Activated gamma-delta T cell (primary cell): Measurements from ENCODE around the gene MS4A15.

Source experiments
- DNase-seq: peaks from one replicate; lab custom pipeline; 2025; lab: John Stamatoyannopoulos, UW

The MS4A15 gene

GRCh38 chr11:60777572-60777971, 20.9 kb downstream of the MS4A15 start:
- DNase-seq = no peak

- no peak for DNase-seq
These were observed 23.4 kb downstream of the MS4A15 start for GRCh38 chr11:60780065-60780464.

- DNase-seq = no peak
These were observed 24.1 kb downstream of the MS4A15 start for GRCh38 chr11:60780774-60781173.

GRCh38 chr11:60781286-60781980, 24.8 kb downstream of the MS4A15 start:
- DNase-seq = no peak

GRCh38 chr11:60781981-60782316, 25.3 kb downstream of the MS4A15 start:
- no peak for DNase-seq

GRCh38 chr11:60782393-60783140, 25.9 kb downstream of the MS4A15 start:
- no peak for DNase-seq

GRCh38 chr11:60783141-60783484, 26.4 kb downstream of the MS4A15 start:
- DNase-seq = no peak

GRCh38 chr11:60783911-60784310, 27.2 kb downstream of the MS4A15 start:
- no peak for DNase-seq

- no peak for DNase-seq
These were observed 28.5 kb downstream of the MS4A15 start, which contains the start of gene MS4A10 for GRCh38 chr11:60785136-60785535. Gene MS4A10 (plus strand): TSS chr11:60785333. CDS start chr11:60790336, 5,003 bp downstream.

- DNase-seq = no peak
These were observed 29.2 kb downstream of the MS4A15 start for GRCh38 chr11:60785806-60786361.

- DNase-seq = no peak
These were observed 30.3 kb downstream of the MS4A15 start for GRCh38 chr11:60786811-60787567.

- no peak for DNase-seq
These were observed 31.9 kb downstream of the MS4A15 start for GRCh38 chr11:60788401-60789125.

GRCh38 chr11:60790726-60791125, 34.1 kb downstream of the MS4A15 start:
- no peak for DNase-seq

- DNase-seq = no peak
These were observed 34.7 kb downstream of the MS4A15 start for GRCh38 chr11:60791153-60791933.

- DNase-seq = no peak
These were observed 35.9 kb downstream of the MS4A15 start for GRCh38 chr11:60792521-60792920.

- no peak for DNase-seq
These were observed 38.6 kb downstream of the MS4A15 start for GRCh38 chr11:60795291-60795690.

GRCh38 chr11:60797846-60798630, 41.4 kb downstream of the MS4A15 start:
- no peak for DNase-seq

- no peak for DNase-seq
These were observed 42.0 kb downstream of the MS4A15 start for GRCh38 chr11:60798631-60799030.

GRCh38 chr11:60801194-60801593, 44.5 kb downstream of the MS4A15 start:
- DNase-seq = no peak

- no peak for DNase-seq
These were observed 46.7 kb downstream of the MS4A15 start for GRCh38 chr11:60803273-60803936.
